OCI-LY3 (cell line): ENCODE data around the gene SPECC1.

Experiments used
- H2AFZ ChIP-seq: fragments of 200-600, 300-600 bp; shearing (Covaris generic); 2 replicates; pipeline ENCODE4 v1.6.0; 2014; ENCODE audit warnings: antibody characterized with exemption, low read depth, low read length
- H3K27ac ChIP-seq: fragments of 200-600, 300-600 bp; sonication (generic); 2 replicates; pipeline ENCODE4 v1.5.1; 2014; ENCODE audit warnings: mild to moderate bottlenecking, low read length, moderate library complexity, mixed read lengths
- H3K27me3 ChIP-seq: fragments of 200-600, 300-600 bp; sonication (generic); 2 replicates; pipeline ENCODE4 v1.6.1; 2014; ENCODE audit warnings: low read depth, low read length, mixed read lengths
- H3K36me3 ChIP-seq: fragments of 200-600, 300-600 bp; sonication (generic); replicated peaks from 2 replicates; pipeline ENCODE3; 2014; ENCODE audit warnings: low read depth, low read length, mixed read lengths
- H3K4me1 ChIP-seq: fragments of 300-600, 200-600 bp; sonication (generic); 2 replicates; pipeline ENCODE4 v1.6.1; 2014; ENCODE audit warnings: low read length, mixed read lengths
- H3K4me2 ChIP-seq: fragments of 200-600, 300-600 bp; sonication (generic); 2 replicates; pipeline ENCODE4 v1.6.1; 2014; ENCODE audit warnings: low read length, mixed read lengths
- H3K4me3 ChIP-seq: fragments of 300-600, 200-600 bp; sonication (generic); 2 replicates; pipeline ENCODE4 v1.5.1; 2014; ENCODE audit warnings: antibody characterized with exemption, mild to moderate bottlenecking, low read length, moderate library complexity
- H3K79me2 ChIP-seq: fragments of 300-600, 200-600 bp; shearing (Covaris generic); 2 replicates; pipeline ENCODE4 v1.6.1; 2014; ENCODE audit warnings: mild to moderate bottlenecking, low read length, mixed read lengths
- H3K9ac ChIP-seq: fragments of 300-600, 200-600 bp; shearing (Covaris generic); 2 replicates; pipeline ENCODE4 v1.6.0; 2014; ENCODE audit warnings: mild to moderate bottlenecking, low read length, moderate library complexity
- H3K9me3 ChIP-seq: fragments of 200-600, 300-600 bp; shearing (Covaris generic); 2 replicates; pipeline ENCODE4 v1.6.1; 2014; ENCODE audit warnings: low read length, mixed read lengths; ENCODE audit not compliant: insufficient read depth
- H4K20me1 ChIP-seq: fragments of 200-600, 300-600 bp; sonication (generic); 2 replicates; pipeline ENCODE4 v1.6.1; 2016; ENCODE audit warnings: low read length, mixed read lengths; ENCODE audit not compliant: insufficient read depth
- CTCF ChIP-seq: fragments of 200-600, 300-600 bp; sonication (generic); IDR thresholded peaks from 2 replicates; pipeline ENCODE4 v1.5.1; 2014; ENCODE audit warnings: antibody characterized with exemption, low read length, low read depth
- EZH2phosphoT487 ChIP-seq: fragments of 200-600 bp; shearing (Covaris generic); IDR thresholded peaks from 2 replicates; pipeline ENCODE4 v1.6.1; 2018; ENCODE audit warnings: antibody characterized with exemption, mixed run types, low read depth

SPECC1 gene

GRCh38 chr17:20280851-20281250 lies 271.7 kb downstream of the SPECC1 start:
- Histone ChIP-seq H3K79me2 (no peaks in the 10 kb centered on the region), H3K4me1 (no peaks in the 10 kb centered on the region), H3K36me3 (no peaks in the 10 kb centered on the region), H3K4me2 (no peak overlapping the region), H3K9me3 (no peaks in the 10 kb centered on the region), H3K27me3 (no peaks in the 10 kb centered on the region), H2AFZ (no peak overlapping the region), H3K9ac (no peak overlapping the region), H4K20me1 (no peaks in the 10 kb centered on the region), H3K4me3 (no peak overlapping the region), H3K27ac (no peak overlapping the region)
- TF ChIP-seq EZH2phosphoT487 = no peak
- TF ChIP-seq CTCF = no peak

- Histone ChIP-seq H3K36me3 (no peaks in the 10 kb centered on the region), H3K79me2 (no peaks in the 10 kb centered on the region), H4K20me1 (no peaks in the 10 kb centered on the region), H3K4me1 (no peaks in the 10 kb centered on the region), H3K27ac (no peak overlapping the region), H3K27me3 (no peaks in the 10 kb centered on the region), H3K4me2 (no peak overlapping the region), H3K9ac (no peak overlapping the region), H3K9me3 (no peaks in the 10 kb centered on the region), H2AFZ (no peak overlapping the region), H3K4me3 (no peak overlapping the region)
- TF ChIP-seq CTCF (no peak), EZH2phosphoT487 (no peak)
These were observed 272.7 kb downstream of the SPECC1 start for GRCh38 chr17:20281860-20282259.

- no peaks in the 10 kb centered on the region for H3K79me2 ChIP-seq
- H3K4me1 ChIP-seq = no peaks in the 10 kb centered on the region
- no peaks in the 10 kb centered on the region for H3K9me3 ChIP-seq
- H2AFZ ChIP-seq = no peak overlapping the region
- H3K4me3 ChIP-seq = no peak overlapping the region
- TF ChIP-seq CTCF (no peak), EZH2phosphoT487 (no peak)
- H3K27me3 ChIP-seq = no peaks in the 10 kb centered on the region
- no peak overlapping the region for H3K9ac ChIP-seq
- H3K27ac ChIP-seq = no peak overlapping the region
- no peaks in the 10 kb centered on the region for H4K20me1 ChIP-seq
- no peak overlapping the region for H3K4me2 ChIP-seq
- no peaks in the 10 kb centered on the region for H3K36me3 ChIP-seq
These were observed 273.6 kb downstream of the SPECC1 start for GRCh38 chr17:20282526-20283308.

- H3K27me3 ChIP-seq = no peaks in the 10 kb centered on the region
- TF ChIP-seq CTCF (no peak), EZH2phosphoT487 (no peak)
- no peak overlapping the region for H3K4me3 ChIP-seq
- H3K36me3 ChIP-seq = no peaks in the 10 kb centered on the region
- H2AFZ ChIP-seq = no peak overlapping the region
- no peak overlapping the region for H3K9ac ChIP-seq
- no peak overlapping the region for H3K4me2 ChIP-seq
- no peaks in the 10 kb centered on the region for H4K20me1 ChIP-seq
- H3K9me3 ChIP-seq = no peaks in the 10 kb centered on the region
- H3K4me1 ChIP-seq = no peaks in the 10 kb centered on the region
- no peak overlapping the region for H3K27ac ChIP-seq
- H3K79me2 ChIP-seq = no peaks in the 10 kb centered on the region
These were observed 274.9 kb downstream of the SPECC1 start for GRCh38 chr17:20284022-20284421.
